Stimulated activated CD8-positive, alpha-beta memory T cell treated with anti-CD3 and anti-CD28 coated beads, Interleukin-15, amount 100 ng/mL, for 48 hours (primary cell): Measurements from ENCODE around the gene UBXN11.

Experiments
- DNase-seq, 2 donors: peaks; one replicate each; pipeline ENCODE4 v3.0.0-alpha.2; 2020; ENCODE audit warnings: low read depth in 2 of 2

The UBXN11 gene

GRCh38 chr1:26306290-26307229 lies at the start of gene UBXN11:
Gene UBXN11 (minus strand): TSS chr1:26306636. CDS start chr1:26302883, 3,753 bp downstream.
- DNase-seq: peak; percentile 88

GRCh38 chr1:26356106-26356505 lies 49.7 kb upstream of the UBXN11 start:
- no peak for DNase-seq

GRCh38 chr1:26354972-26355371 lies 48.5 kb upstream of the UBXN11 start:
- no peak for DNase-seq

- no peak for DNase-seq
Measured at GRCh38 chr1:26353976-26354820, 47.8 kb upstream of the UBXN11 start, which contains the start of gene CRYBG2. Gene CRYBG2 (minus strand): TSS chr1:26354130. CDS start chr1:26346657, 7,473 bp downstream.

DNA sequence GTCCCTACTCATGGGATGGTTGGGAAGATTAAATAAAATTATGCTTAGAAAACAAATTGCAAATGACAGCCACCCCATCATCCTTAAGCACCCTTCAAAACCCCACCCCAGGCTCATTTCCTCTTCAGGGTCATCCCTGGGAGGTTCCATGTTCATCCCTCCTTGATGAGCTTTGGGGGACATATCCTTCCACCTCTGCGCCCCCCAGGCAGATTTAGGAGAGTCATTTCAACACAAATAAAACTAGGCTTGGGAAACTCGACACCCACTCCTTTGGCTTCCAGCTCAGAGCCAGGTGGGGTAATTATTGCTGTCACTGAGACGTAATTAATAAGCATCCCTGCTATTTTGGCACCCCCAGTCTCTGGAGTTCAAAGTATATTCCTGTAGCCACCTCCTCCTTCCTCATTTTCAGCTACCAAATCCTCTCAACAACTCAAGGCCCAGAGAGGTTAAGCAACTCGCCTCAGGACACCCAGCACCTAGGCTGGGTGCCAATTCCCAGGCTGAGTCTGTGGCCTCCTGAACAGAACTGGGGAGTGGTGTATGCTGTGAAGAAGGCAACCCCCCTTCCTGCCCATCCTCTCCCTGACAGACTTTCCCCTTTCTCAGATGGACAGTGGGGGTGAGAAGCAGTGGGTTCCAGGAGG lies 46.9 kb upstream of the UBXN11 start:
- no peak for DNase-seq

DNA sequence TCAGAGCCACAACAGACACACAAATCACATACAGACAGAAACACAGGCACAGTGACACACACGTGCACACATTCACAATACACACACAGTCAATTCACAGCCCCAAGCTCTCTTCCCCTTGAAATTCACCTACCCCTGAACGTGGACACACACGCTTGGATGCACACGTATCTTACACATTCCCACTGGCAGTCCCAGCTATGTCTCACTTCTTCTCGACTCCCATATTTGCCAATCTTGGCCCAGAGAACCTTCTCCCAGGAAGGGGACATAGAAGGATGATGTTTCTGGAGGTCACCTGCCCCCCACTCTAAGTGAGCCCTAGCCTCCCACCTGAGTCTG lies 45.9 kb upstream of the UBXN11 start:
- DNase-seq: no peak

- DNase-seq: no peak
Measured at GRCh38 chr1:26351590-26352337, 45.3 kb upstream of the UBXN11 start.

DNA sequence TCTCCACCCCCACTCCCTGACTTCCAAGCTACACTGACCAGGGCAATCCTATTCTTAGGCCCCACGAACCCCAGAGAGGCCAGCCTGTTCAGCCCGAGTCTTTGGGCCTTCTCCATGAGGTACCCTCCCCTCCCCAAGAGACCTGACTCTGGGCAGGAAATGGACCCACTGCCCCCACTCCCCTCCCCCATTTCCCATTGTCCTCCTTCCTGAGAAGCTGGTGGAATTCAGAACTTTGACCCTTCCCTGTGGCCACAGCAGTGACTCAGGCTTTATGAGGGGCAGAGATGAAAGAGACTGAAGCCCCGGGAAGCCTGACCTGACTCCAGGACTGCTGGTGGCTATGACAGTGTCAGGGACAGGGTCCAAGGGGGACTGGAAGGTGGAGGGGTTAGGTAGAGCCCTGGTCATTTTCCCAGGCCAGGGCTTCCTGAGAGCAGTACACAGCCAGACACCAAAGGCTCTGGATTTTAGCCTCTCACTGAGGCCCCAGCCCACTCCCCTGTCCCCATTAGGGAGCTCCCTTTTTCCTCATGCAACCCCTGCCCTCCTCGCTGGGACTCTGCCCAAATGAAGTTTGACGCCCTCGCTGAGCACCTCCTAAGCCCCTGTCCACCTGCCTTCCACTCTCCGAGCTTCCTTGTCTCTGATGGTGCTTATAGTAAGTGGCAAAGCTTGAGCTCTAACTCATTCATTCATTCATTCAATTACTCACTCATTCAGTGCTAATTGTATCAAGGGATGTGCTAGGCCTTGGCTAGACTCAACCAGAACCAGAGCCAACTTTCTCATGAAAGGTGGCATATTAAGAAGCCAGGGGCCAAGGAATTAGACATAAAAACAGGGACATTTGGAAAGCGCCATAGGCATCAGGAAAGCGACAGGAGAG lies 44.5 kb upstream of the UBXN11 start:
- DNase-seq: no peak

- no peak for DNase-seq
Measured at GRCh38 chr1:26350343-26350700, 43.9 kb upstream of the UBXN11 start.

DNA sequence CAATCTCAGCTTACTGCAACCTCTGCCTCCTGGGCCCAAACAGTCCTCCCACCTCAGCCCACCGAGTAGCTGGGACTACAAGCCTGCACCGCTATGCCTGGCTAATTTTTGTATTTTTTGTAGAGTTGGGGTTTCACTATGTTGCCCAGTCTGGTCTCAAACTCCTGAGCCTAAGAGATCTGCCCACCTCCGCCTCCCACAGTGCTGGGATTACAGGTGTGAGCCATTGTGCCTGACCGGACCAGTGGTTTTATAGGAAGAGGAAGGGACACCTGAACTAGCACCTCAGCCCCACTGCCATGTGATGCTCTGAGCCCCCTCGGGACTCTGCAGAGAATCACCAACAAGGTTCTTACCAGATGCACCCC lies 43.4 kb upstream of the UBXN11 start:
- DNase-seq: no peak

DNA sequence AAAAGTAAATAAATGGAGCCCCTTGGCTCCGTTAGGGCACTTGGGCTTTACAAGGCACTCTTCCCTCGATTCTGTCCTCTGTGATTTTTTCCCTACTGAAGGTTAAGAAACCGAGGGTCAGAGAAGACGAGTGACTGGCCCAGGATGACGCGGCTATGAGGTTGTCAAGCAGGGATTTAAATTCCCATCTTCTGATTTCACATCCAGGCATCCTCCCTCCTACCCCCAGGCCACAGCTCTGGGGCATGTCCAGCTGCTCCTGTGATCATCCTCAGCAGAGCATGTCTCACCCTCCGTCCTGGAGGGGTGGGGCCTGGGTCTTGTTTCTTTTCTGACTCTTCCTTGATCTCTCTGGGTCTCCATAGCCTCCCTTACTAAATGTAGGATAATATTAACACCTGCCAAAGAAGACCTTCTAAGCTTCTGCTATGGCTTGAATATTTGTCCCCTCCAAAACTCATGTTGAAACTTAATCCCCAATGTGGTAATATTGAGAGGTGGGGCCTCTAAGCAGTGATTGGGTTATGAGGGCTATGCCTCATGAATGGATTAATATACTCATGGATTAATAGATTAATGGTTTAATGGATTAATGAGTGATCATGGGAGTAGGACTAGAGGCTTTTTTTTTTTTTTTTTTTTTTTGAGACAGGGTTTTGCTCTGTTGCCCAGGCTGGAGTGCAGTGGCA lies 42.9 kb upstream of the UBXN11 start:
- DNase-seq: no peak

GRCh38 chr1:26346274-26347033 lies 40.0 kb upstream of the UBXN11 start:
- DNase-seq: no peak

GRCh38 chr1:26345718-26346117 lies 39.3 kb upstream of the UBXN11 start:
- no peak for DNase-seq

DNA sequence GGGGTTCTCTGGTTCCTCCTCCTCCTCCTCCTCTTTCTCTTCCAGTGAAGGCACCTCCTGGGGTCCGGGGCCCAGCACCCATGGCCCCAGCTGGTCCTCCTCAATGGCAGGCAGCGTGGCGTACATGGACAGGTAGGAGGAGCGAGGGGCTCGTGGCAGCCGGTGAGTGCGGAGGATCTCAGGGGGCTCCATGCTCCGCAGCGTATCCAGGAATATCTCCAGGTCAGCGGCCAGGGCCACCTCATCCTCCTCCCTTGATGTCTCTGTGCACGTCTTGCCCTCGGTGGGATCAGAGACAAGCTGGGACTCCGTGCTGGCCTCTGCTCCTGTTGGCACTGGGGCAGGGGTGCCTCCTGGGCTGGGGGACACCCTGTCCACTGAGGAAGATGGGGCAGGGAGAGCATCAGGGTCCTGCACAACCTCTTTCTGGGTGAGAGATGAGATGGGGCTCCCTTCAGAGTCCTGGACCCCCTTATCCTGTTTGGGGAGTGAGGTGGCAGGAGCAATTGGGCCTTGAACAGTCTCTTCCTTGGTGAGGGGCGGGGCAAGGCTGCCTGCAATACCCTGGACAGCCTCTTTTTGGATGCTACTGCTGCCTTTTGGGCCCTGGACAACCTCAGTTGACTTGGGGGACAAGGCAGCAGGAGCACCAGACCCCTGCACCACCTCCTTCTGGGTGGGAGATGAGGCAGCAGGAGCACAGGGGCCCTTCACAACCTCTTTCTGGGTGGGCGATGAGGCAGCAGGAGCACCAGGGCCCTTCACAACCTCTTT lies 37.9 kb upstream of the UBXN11 start:
- no peak for DNase-seq

DNA sequence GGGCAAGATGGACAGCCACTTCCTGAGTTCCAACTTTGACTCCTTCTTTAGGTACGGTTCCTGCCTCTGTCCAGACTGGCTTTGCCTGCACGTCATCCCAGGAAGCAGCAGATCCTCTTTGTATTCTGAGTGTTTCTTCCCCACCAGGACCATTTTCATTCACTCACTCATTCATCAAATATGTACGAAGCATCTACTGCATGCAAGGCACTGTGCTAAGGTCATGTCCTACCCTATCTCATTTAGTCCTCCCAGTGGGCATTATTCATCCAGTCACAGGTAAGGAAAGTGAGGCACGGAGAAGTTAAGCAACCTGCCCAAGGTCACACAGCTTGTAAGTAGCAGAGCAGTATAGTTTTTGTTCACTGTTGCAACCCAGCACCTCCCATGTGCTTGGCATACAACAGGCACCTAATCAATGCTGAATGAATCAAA lies 33.6 kb upstream of the UBXN11 start:
- no peak for DNase-seq

DNA sequence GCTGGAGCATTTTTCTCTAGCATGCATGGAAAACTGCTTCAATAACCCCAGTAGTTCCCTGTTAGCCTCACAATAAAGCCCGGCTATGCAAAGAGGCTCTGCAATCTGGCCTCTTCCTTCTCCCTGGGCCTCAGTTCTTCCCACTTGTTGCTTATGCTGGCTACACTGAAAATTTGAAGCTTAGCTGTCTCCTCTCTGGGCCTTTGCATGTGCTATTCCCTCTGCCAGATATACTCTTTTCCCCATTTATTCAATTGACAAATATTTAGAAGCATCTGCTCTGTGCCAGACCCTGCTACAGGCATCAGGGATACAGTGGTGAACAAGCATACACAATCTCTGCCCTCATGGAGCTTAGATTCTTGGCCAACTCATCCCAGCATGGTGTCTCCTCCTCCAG lies 32.2 kb upstream of the UBXN11 start:
- DNase-seq: no peak

DNA sequence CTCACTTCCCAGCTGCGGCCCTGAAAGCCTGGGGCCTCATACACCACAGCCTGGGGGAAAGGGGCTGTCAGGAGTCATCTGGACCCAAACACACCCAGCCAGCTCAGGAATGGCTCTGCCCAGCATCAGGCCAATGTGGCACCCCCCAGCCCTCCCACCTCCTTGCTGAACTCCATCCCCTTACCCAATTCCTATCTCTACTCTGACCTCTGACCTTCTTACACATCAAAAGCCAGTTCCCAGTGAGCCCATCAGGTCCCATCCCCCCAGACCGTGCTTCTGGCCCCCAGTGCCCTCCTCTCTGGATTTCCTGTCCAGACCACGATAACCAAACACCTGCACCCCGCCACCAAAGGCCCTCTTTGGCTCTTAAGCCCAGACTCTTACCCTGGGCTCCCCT lies 31.2 kb upstream of the UBXN11 start:
- no peak for DNase-seq

DNA sequence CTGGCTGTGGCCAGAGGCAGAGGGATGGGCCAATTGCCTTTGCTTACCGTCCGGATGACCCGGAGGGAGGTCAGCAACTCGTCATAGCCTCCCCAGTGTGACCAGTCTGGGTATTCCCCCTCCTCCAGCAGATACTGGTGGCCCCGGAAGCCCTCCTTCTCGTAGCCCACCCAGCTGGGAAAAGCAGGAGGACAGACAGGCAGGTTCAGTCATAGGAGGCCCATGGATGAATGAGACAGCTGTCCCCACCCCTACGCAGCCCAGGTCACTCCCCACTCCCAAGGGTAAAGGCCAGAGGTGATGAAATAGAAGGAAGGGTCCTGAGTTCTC lies 30.7 kb upstream of the UBXN11 start:
- no peak for DNase-seq
